ENCODE data around the gene GMDS. TPM values are rescaled to one million over a fixed set of nuclear protein-coding genes. Genes with fewer than 3 reads are reported as not detected.

GMDS gene
- total and polyA plus RNA-seq, 2 of the 4 experiments (the other 2 are of a cell fraction), result 7.3 to 21.9 TPM

DNA sequence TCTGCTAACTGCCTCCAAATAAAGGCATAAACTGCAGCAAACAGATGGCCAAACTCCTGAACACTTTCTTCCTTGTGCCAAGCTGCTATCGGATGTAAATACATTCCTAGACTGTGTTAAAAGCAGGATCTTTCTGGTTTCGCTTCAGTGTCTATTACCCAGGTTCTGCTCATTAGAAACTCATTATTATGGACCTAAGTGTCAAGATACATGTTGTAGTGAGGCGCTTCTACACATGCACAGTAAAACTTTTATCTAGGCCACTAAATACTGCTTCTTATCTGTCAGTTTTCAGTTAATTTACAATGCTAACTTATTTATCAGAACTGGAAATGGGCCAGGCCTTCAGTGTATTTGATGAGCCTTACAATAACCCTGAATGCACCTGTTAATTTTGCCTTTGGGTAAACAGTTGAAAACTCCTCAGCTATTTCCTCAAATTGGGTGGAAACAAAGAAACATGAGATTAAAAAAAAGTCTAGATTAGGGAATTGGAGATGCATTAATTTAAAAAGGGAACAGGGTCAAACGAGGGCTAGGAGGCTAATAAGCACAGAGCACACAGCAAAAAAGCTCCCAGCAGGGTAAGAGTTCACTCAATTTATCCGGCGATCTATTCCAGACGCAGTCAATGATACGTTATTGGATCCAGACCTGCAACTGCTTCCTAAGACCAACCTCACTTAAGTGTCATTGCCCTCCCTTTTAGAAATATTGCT is 395.1 kb downstream of the GMDS start:
- H2BK20ac ChIP-seq (ENCODE audit: low read depth, low read length), result no peak overlapping the region
- H3K23ac ChIP-seq (ENCODE audit: low read depth, low read length), result no peak overlapping the region
- in situ Hi-C loops (cut with MboI; ENCODE audit: low sequenced_read_pairs), result no loop called here
- H3K56ac ChIP-seq (ENCODE audit: extremely low read depth, insufficient read depth, low read length), result no peak overlapping the region
- no TSS peak for BruUV-seq (replicated peaks)
- no peak overlapping the region for H3K4me3 ChIP-seq (ENCODE audit: insufficient read depth, low read depth, low read length)
- no peaks in the 10 kb centered on the region; the same call in 1 of the 2 replicates for H3K9me1 ChIP-seq (ENCODE audit: insufficient read depth, low read length)
- no peak overlapping the region for H3K14ac ChIP-seq (replicated peaks; ENCODE audit: low read depth, low read length)
- ChIA-PET POLR2A (ENCODE audit: unreplicated experiment) (no interaction called here), CTCF (no interaction called here)
- H3K4me1 ChIP-seq (ENCODE audit: control insufficient read depth, insufficient read depth, low read length), result no peaks in the 10 kb centered on the region
- dilution Hi-C loops (cut with HindIII; ENCODE audit: low sequenced_read_pairs, unreplicated experiment), result no loop called here
- no peak overlapping the region for H3K18ac ChIP-seq (ENCODE audit: low read depth, low read length)
- no peaks in the 10 kb centered on the region; the same call in 1 of the 2 replicates for H3K36me3 ChIP-seq (ENCODE audit: control insufficient read depth, insufficient read depth, low read length)
- TF ChIP-seq, protein P1, sequence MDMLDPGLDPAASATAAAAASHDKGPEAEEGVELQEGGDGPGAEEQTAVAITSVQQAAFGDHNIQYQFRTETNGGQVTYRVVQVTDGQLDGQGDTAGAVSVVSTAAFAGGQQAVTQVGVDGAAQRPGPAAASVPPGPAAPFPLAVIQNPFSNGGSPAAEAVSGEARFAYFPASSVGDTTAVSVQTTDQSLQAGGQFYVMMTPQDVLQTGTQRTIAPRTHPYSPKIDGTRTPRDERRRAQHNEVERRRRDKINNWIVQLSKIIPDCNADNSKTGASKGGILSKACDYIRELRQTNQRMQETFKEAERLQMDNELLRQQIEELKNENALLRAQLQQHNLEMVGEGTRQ (IDR thresholded peaks at IDR 0.05; ENCODE audit: low read depth, low read length), result no peak
- TF ChIP-seq, protein P2, sequence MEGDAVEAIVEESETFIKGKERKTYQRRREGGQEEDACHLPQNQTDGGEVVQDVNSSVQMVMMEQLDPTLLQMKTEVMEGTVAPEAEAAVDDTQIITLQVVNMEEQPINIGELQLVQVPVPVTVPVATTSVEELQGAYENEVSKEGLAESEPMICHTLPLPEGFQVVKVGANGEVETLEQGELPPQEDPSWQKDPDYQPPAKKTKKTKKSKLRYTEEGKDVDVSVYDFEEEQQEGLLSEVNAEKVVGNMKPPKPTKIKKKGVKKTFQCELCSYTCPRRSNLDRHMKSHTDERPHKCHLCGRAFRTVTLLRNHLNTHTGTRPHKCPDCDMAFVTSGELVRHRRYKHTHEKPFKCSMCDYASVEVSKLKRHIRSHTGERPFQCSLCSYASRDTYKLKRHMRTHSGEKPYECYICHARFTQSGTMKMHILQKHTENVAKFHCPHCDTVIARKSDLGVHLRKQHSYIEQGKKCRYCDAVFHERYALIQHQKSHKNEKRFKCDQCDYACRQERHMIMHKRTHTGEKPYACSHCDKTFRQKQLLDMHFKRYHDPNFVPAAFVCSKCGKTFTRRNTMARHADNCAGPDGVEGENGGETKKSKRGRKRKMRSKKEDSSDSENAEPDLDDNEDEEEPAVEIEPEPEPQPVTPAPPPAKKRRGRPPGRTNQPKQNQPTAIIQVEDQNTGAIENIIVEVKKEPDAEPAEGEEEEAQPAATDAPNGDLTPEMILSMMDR (conservative IDR thresholded peaks at IDR 0.05; ENCODE audit: low read depth, low read length), result no peak
- TF ChIP-seq NFE2L2 (IDR thresholded peaks at IDR 0.05; ENCODE audit: low read depth, low read length) (no peak), CHD1 (IDR thresholded peaks at IDR 0.05; ENCODE audit: low read depth, low read length) (no peak), FOS (IDR thresholded peaks at IDR 0.05; ENCODE audit: low read depth, low read length) (no peak), POLR2A (IDR thresholded peaks at IDR 0.05; ENCODE audit: low read depth, low read length) (no peak), MAZ (IDR thresholded peaks at IDR 0.05; ENCODE audit: borderline replicate concordance, low read depth, low read length) (no peak), BHLHE40 (IDR thresholded peaks at IDR 0.05; ENCODE audit: low read depth, low read length) (no peak), RCOR1 (IDR thresholded peaks at IDR 0.05; ENCODE audit: insufficient replicate concordance, low read length) (no peak), SMC3 (IDR thresholded peaks at IDR 0.05; ENCODE audit: low read depth, low read length) (no peak), RAD21 (IDR thresholded peaks at IDR 0.05; ENCODE audit: low read length) (no peak), CEBPB (IDR thresholded peaks at IDR 0.05; ENCODE audit: low read depth, low read length) (no peak), MXI1 (IDR thresholded peaks at IDR 0.05; ENCODE audit: borderline replicate concordance, low read depth, low read length) (no peak), RFX5 (IDR thresholded peaks at IDR 0.05; ENCODE audit: low read depth, low read length) (no peak)
- TF ChIP-seq, protein P3, sequence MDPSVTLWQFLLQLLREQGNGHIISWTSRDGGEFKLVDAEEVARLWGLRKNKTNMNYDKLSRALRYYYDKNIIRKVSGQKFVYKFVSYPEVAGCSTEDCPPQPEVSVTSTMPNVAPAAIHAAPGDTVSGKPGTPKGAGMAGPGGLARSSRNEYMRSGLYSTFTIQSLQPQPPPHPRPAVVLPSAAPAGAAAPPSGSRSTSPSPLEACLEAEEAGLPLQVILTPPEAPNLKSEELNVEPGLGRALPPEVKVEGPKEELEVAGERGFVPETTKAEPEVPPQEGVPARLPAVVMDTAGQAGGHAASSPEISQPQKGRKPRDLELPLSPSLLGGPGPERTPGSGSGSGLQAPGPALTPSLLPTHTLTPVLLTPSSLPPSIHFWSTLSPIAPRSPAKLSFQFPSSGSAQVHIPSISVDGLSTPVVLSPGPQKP (IDR thresholded peaks at IDR 0.05; ENCODE audit: borderline replicate concordance, low read depth, low read length), result no peak
- no peaks in the 10 kb centered on the region for H3K27me3 ChIP-seq (ENCODE audit: control insufficient read depth, insufficient read depth, low read length)
- H3K4me2 ChIP-seq (ENCODE audit: low read depth, low read length), result no peak overlapping the region
- H2AFZ ChIP-seq (replicated peaks; ENCODE audit: low read length, poor library complexity), result no peak overlapping the region
- no peak overlapping the region for H2AK9ac ChIP-seq (replicated peaks; ENCODE audit: low read depth, low read length, poor library complexity)
- H3K9ac ChIP-seq (ENCODE audit: low read depth, low read length), result no peak overlapping the region
- no peak overlapping the region for H3K27ac ChIP-seq (ENCODE audit: insufficient read depth, low read length)
- DNase-seq (no peak), ATAC-seq (ENCODE audit: low read depth) (no peak)
- no peaks in the 10 kb centered on the region for H4K20me1 ChIP-seq (ENCODE audit: insufficient read depth, low read length)
- H2BK15ac ChIP-seq (ENCODE audit: low read depth, low read length), result no peak overlapping the region
- no peak overlapping the region for H4K8ac ChIP-seq (ENCODE audit: low read depth in 2 of 2, low read length in 2 of 2)
- no peak overlapping the region for H3K4ac ChIP-seq (ENCODE audit: low read depth, low read length)
- no peak overlapping the region for H2BK120ac ChIP-seq (ENCODE audit: low read depth, low read length)
- no peaks in the 10 kb centered on the region for H3K79me1 ChIP-seq (ENCODE audit: low read depth in 1 of 2, low read length in 2 of 2)
- intact Hi-C loops (cut with micrococcal nuclease), result no loop called here
- WGBS, 2 experiments (ENCODE audit: extremely low coverage in 2 of 2, insufficient read length in 1 of 2), result 20% methylated on average over 1 of the region's 8 CpGs; no CpG with 5 or more reads in 1 of the 2 experiments
- H3K9me3 ChIP-seq (ENCODE audit: control insufficient read depth, insufficient read depth, low read length), result peaks cover 4% of the 10 kb centered on the region; the same call in 1 of the 2 replicates
- no peak overlapping the region for H2BK5ac ChIP-seq (ENCODE audit: low read depth, low read length, poor library complexity, severe bottlenecking)
- no peak overlapping the region for H4K5ac ChIP-seq (ENCODE audit: low read depth, low read length)
- H2AK5ac ChIP-seq (ENCODE audit: low read depth, low read length), result no peak overlapping the region
- no peak overlapping the region for H4K91ac ChIP-seq (ENCODE audit: insufficient read depth, low read depth, low read length)
